ENCODE results near the gene EMP3.

The EMP3 gene

DNA sequence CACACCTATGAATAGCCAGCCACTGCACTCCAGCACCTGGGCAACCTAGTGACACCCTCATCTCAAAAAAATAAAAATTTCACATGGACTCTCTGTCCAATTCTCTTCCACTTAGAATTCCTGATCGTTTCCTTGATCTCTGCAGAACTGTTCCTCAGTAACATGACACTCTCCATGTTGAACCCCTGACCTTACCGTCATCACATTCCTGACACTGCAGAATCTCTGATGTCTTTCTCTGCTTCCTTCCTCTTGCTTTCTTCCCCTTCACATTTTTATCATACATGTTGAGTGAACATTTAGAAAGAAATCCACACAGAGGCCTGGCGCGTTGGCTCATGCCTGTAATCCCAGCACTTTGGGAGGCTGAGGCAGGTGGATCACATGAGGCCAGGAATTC lies 40.5 kb upstream of the EMP3 start:
- no peak for ATAC-seq (ENCODE audit: insufficient read depth, low read depth)
- DNase-seq, result no peak
- H3K27me3 ChIP-seq (ENCODE audit: insufficient read depth, low read length, poor library complexity), result peaks cover 2% of the 10 kb centered on the region
- H3K27ac ChIP-seq (ENCODE audit: low read length), result no peak overlapping the region
- no peaks in the 10 kb centered on the region for H3K4me1 ChIP-seq (ENCODE audit: insufficient read depth, low read length)
- no peak for TF ChIP-seq EZH2 (IDR thresholded peaks at IDR 0.05; ENCODE audit: borderline replicate concordance, low read depth, low read length, severe bottlenecking)
- TF ChIP-seq, protein P1, sequence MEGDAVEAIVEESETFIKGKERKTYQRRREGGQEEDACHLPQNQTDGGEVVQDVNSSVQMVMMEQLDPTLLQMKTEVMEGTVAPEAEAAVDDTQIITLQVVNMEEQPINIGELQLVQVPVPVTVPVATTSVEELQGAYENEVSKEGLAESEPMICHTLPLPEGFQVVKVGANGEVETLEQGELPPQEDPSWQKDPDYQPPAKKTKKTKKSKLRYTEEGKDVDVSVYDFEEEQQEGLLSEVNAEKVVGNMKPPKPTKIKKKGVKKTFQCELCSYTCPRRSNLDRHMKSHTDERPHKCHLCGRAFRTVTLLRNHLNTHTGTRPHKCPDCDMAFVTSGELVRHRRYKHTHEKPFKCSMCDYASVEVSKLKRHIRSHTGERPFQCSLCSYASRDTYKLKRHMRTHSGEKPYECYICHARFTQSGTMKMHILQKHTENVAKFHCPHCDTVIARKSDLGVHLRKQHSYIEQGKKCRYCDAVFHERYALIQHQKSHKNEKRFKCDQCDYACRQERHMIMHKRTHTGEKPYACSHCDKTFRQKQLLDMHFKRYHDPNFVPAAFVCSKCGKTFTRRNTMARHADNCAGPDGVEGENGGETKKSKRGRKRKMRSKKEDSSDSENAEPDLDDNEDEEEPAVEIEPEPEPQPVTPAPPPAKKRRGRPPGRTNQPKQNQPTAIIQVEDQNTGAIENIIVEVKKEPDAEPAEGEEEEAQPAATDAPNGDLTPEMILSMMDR (IDR thresholded peaks at IDR 0.05; ENCODE audit: borderline replicate concordance, extremely low read depth, low read length, poor library complexity, severe bottlenecking), result no peak
- no peaks in the 10 kb centered on the region for H3K36me3 ChIP-seq (ENCODE audit: insufficient read depth, low read length)
- H3K9ac ChIP-seq (ENCODE audit: low read depth, low read length), result no peak overlapping the region
- H3K4me2 ChIP-seq (ENCODE audit: insufficient read depth, low read length), result no peak overlapping the region
- H2AFZ ChIP-seq (ENCODE audit: low read depth, low read length), result no peak overlapping the region
- no peak overlapping the region for H3K4me3 ChIP-seq (ENCODE audit: low read depth in 1 of 2, low read length in 2 of 2)
- peaks cover 5% of the 10 kb centered on the region for H3K9me3 ChIP-seq (ENCODE audit: insufficient read depth, low read length, severe bottlenecking)
- H3K79me2 ChIP-seq (ENCODE audit: insufficient read depth, low read length), result no peaks in the 10 kb centered on the region
- H4K20me1 ChIP-seq (ENCODE audit: insufficient read depth, low read length), result no peaks in the 10 kb centered on the region

DNA sequence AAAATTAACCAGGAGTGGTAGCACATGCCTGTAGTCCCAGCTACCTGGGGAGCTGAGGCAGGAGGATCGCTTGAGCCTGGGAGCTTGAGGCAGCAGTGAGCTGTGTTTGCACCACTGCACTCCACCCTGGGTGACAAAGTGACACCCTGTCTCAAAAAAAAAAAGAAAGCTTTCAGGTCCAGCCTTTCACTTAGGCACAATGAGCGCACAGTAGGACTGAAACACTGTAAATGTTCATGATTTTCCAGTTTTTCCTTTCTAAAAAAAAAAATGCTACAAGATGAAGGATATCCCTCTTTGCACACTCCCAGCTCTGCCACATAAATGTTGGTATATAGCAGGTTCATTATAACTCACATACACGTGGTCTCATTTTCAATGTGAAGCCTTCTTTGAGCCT lies 37.6 kb upstream of the EMP3 start:
- Histone ChIP-seq H3K79me2 (ENCODE audit: insufficient read depth, low read length) (no peaks in the 10 kb centered on the region), H2AFZ (ENCODE audit: low read depth, low read length) (no peak overlapping the region), H3K4me3 (ENCODE audit: low read depth in 1 of 2, low read length in 2 of 2) (no peak overlapping the region), H3K9me3 (ENCODE audit: insufficient read depth, low read length, severe bottlenecking) (peaks cover 5% of the 10 kb centered on the region), H3K4me2 (ENCODE audit: insufficient read depth, low read length) (no peak overlapping the region), H3K27ac (ENCODE audit: low read length) (no peak overlapping the region), H3K36me3 (ENCODE audit: insufficient read depth, low read length) (no peaks in the 10 kb centered on the region), H4K20me1 (ENCODE audit: insufficient read depth, low read length) (no peaks in the 10 kb centered on the region), H3K4me1 (ENCODE audit: insufficient read depth, low read length) (peaks cover 6% of the 10 kb centered on the region), H3K27me3 (ENCODE audit: insufficient read depth, low read length, poor library complexity) (peaks cover 2% of the 10 kb centered on the region), H3K9ac (ENCODE audit: low read depth, low read length) (no peak overlapping the region)
- no peak for TF ChIP-seq EZH2 (IDR thresholded peaks at IDR 0.05; ENCODE audit: borderline replicate concordance, low read depth, low read length, severe bottlenecking)
- TF ChIP-seq, protein P1 (IDR thresholded peaks at IDR 0.05; ENCODE audit: borderline replicate concordance, extremely low read depth, low read length, poor library complexity, severe bottlenecking), result no peak
- no peak for ATAC-seq (ENCODE audit: insufficient read depth, low read depth)
- DNase-seq, result no peak

DNA sequence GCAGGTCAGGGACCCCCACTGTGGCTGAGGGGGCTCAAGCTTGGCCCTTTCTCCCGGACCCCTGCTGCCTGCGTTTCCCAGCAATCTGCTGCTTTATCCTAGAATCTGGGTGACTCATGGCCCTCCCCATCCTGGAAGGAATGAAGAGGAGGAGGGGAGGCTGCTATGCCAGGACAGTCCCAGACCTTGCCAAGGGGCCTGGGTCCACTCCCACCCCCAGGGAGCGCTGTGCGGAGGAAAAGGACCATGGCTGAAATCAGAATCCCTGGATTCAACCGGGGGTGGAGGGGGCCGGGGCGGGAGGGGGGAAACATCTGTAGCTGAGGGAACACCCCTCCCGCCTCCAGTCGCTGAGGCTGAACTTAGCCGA lies 35.0 kb upstream of the EMP3 start:
- TF ChIP-seq, protein P1 (IDR thresholded peaks at IDR 0.05; ENCODE audit: borderline replicate concordance, extremely low read depth, low read length, poor library complexity, severe bottlenecking), result no peak
- TF ChIP-seq EZH2 (IDR thresholded peaks at IDR 0.05; ENCODE audit: borderline replicate concordance, low read depth, low read length, severe bottlenecking), result no peak
- no peak overlapping the region for H3K4me2 ChIP-seq (ENCODE audit: insufficient read depth, low read length)
- DNase-seq (no peak), ATAC-seq (ENCODE audit: insufficient read depth, low read depth) (no peak)
- H3K9ac ChIP-seq (ENCODE audit: low read depth, low read length), result no peak overlapping the region
- no peaks in the 10 kb centered on the region for H4K20me1 ChIP-seq (ENCODE audit: insufficient read depth, low read length)
- H2AFZ ChIP-seq (ENCODE audit: low read depth, low read length), result no peak overlapping the region
- no peaks in the 10 kb centered on the region for H3K36me3 ChIP-seq (ENCODE audit: insufficient read depth, low read length)
- H3K4me1 ChIP-seq (ENCODE audit: insufficient read depth, low read length), result peaks cover 6% of the 10 kb centered on the region
- H3K9me3 ChIP-seq (ENCODE audit: insufficient read depth, low read length, severe bottlenecking), result no peaks in the 10 kb centered on the region
- peaks cover 2% of the 10 kb centered on the region for H3K27me3 ChIP-seq (ENCODE audit: insufficient read depth, low read length, poor library complexity)
- H3K79me2 ChIP-seq (ENCODE audit: insufficient read depth, low read length), result no peaks in the 10 kb centered on the region
- H3K27ac ChIP-seq (ENCODE audit: low read length), result no peak overlapping the region
- H3K4me3 ChIP-seq (ENCODE audit: low read depth in 1 of 2, low read length in 2 of 2), result no peak overlapping the region
